ENCODE measurements around the gene YOD1. TPM values are rescaled to one million over a fixed set of nuclear protein-coding genes. Genes with fewer than 3 reads are reported as not detected.

Gene YOD1
- total RNA-seq, 1 experiment from 2014 or later = 11.8 TPM

DNA sequence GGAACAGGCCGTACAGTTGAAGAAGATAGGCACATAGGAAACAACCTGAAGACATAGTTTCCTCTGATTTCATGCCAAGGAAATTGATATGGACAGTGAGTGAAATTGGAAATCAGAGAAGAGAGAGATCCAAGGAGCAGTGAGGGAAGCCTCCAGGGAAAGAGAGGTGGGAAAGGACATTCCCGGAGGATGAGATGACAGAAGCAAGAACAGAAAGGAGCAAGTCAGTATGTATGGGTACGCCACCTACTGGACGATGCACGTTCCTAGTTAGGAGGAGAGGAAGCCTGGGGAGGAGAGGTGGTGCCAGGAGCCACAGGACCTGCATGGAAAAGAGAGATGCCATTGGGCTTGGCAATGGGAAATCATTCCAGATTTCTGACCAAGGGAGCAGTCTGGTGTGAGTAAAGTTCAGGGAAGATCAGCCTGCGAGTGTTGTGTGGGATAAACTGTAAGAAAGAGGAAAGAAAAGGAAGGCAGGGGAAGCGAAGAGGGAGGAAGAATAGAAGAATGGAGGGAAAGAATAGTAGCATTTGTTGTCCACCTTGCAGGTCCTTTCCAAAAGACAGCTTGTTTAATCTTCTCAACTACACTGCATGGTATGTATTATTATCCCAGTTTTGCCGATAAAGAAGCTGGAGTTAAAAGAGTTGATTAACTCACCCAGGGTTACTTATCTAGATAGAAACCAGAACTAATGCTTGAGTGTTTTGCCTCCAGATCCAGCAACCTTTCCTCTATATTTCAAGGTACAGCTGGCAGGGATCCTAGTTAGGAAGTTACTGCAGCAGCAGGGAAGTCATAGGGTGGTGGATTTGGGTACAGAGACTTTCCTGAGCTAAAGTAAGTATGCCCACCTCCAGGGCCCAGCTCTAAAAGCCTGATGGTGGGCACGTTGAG is 45.8 kb downstream of the YOD1 start:
- Histone ChIP-seq H3K27me3 (replicated peaks; ENCODE audit: control insufficient read depth, insufficient read depth, low read length) (no peaks in the 10 kb centered on the region), H3K36me3 (ENCODE audit: control insufficient read depth, insufficient read depth, low read length) (no peaks in the 10 kb centered on the region), H3K4me1 (peaks cover 76% of the 10 kb centered on the region), H3K4me3 (ENCODE audit: low read depth, low read length) (no peak overlapping the region), H3K9me3 (peaks cover 7% of the 10 kb centered on the region; the same call in 1 of the 2 replicates)
- intact Hi-C loops (cut with micrococcal nuclease; ENCODE audit: unreplicated experiment) = no loop called here
- peak; percentile 67 to 81 for DNase-seq
- Mint-ChIP-seq H3K27ac (ENCODE audit: unreplicated experiment) (peak overlapping the region; percentile 97), H3K27me3 (ENCODE audit: insufficient read depth, unreplicated experiment) (no peaks in the 10 kb centered on the region), H3K36me3 (ENCODE audit: insufficient read depth, unreplicated experiment) (peaks cover 5% of the 10 kb centered on the region), H3K4me3 (ENCODE audit: unreplicated experiment) (peak overlapping the region; percentile 40), H3K9me3 (ENCODE audit: unreplicated experiment) (peaks cover 9% of the 10 kb centered on the region), H3K4me1 (ENCODE audit: low read depth, unreplicated experiment) (peaks cover 69% of the 10 kb centered on the region)
- TF ChIP-seq, protein P1, sequence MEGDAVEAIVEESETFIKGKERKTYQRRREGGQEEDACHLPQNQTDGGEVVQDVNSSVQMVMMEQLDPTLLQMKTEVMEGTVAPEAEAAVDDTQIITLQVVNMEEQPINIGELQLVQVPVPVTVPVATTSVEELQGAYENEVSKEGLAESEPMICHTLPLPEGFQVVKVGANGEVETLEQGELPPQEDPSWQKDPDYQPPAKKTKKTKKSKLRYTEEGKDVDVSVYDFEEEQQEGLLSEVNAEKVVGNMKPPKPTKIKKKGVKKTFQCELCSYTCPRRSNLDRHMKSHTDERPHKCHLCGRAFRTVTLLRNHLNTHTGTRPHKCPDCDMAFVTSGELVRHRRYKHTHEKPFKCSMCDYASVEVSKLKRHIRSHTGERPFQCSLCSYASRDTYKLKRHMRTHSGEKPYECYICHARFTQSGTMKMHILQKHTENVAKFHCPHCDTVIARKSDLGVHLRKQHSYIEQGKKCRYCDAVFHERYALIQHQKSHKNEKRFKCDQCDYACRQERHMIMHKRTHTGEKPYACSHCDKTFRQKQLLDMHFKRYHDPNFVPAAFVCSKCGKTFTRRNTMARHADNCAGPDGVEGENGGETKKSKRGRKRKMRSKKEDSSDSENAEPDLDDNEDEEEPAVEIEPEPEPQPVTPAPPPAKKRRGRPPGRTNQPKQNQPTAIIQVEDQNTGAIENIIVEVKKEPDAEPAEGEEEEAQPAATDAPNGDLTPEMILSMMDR (IDR thresholded peaks at IDR 0.05; ENCODE audit: insufficient read depth in 1 of 2, low read depth in 1 of 2, low read length in 1 of 2, severe bottlenecking in 1 of 2, unreplicated experiment in 1 of 2) = peak; percentile 65 to 69
- no TSS peak for BruUV-seq (replicated peaks)
- CTCF ChIA-PET = interaction anchor here (0.8 kb wide), 1 partner anchor 20 kb away, joined by 3 read pairs; no protein-coding TSS in a partner anchor
- POLR2A ChIA-PET = no interaction called here

DNA sequence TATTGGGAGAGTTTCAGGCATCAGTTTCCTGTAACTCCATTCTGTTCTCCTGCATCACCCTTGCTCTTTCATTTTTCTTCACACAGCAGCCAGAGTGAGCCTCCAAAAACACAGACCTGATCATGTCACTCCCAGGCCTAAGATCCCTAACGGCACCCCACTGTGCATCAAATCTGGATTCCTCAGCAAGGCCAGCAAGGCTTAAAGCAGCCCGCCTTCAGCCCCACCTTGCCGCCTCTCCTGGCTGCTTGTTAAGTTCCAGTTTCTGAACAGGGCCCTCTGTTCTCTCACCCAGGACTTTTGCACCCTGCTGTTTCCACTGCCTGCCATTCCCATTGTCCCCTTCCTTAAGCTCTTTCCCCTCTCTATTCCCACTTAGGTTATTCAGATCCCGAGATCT is 47.8 kb downstream of the YOD1 start:
- CTCF ChIA-PET = interaction anchor here (1.5 kb wide), 2 partner anchors 21 to 29 kb away, joined by 3 to 4 read pairs; partner anchors contain the start of gene C1orf116
- no TSS peak for BruUV-seq (replicated peaks)
- peaks cover 5% of the 10 kb centered on the region; the same call in 1 of the 2 replicates for H3K9me3 ChIP-seq
- POLR2A ChIA-PET = interaction anchor here (0.7 kb wide), 1 partner anchor 290 kb away, joined by 3 read pairs; no protein-coding TSS in a partner anchor
- H3K36me3 ChIP-seq (ENCODE audit: control insufficient read depth, insufficient read depth, low read length) = no peaks in the 10 kb centered on the region
- Mint-ChIP-seq H3K27me3 (ENCODE audit: insufficient read depth, unreplicated experiment) (no peaks in the 10 kb centered on the region), H3K9me3 (ENCODE audit: unreplicated experiment) (peaks cover 9% of the 10 kb centered on the region), H3K4me3 (ENCODE audit: unreplicated experiment) (no peak overlapping the region), H3K4me1 (ENCODE audit: low read depth, unreplicated experiment) (peaks cover 63% of the 10 kb centered on the region), H3K36me3 (ENCODE audit: insufficient read depth, unreplicated experiment) (peaks cover 5% of the 10 kb centered on the region), H3K27ac (ENCODE audit: unreplicated experiment) (peak overlapping the region; percentile 81)
- H3K4me1 ChIP-seq = peaks cover 56% of the 10 kb centered on the region
- no peak overlapping the region for H3K4me3 ChIP-seq (ENCODE audit: low read depth, low read length)
- TF ChIP-seq, protein P1 (IDR thresholded peaks at IDR 0.05; ENCODE audit: insufficient read depth in 1 of 2, low read depth in 1 of 2, low read length in 1 of 2, severe bottlenecking in 1 of 2, unreplicated experiment in 1 of 2) = no peak
- no peaks in the 10 kb centered on the region for H3K27me3 ChIP-seq (replicated peaks; ENCODE audit: control insufficient read depth, insufficient read depth, low read length)
- intact Hi-C loops (cut with micrococcal nuclease; ENCODE audit: unreplicated experiment) = no loop called here
- DNase-seq = no peak

DNA sequence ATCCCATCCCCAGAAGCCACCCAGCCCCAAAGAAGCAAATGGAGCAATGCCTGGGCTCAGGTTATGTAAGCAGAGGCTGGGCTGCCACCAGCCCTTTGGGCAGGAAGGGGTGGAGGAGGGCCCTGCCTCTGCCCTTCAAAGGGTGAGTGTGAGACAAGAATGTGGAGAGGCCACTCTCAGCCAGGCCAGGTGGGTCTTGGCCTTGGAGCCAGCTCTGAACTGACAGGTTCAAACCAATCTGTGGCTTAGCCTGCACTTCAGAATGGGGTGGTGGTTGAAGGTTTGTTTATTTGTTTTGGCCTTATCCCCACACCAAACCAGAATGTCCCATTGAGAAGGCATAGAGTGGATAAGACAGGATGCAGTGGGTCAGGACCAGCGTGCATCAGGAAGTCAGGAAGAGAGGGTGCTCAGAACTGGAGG is 48.3 kb downstream of the YOD1 start:
- Histone ChIP-seq H3K4me1 (peaks cover 51% of the 10 kb centered on the region), H3K4me3 (ENCODE audit: low read depth, low read length) (no peak overlapping the region), H3K36me3 (ENCODE audit: control insufficient read depth, insufficient read depth, low read length) (no peaks in the 10 kb centered on the region), H3K27me3 (replicated peaks; ENCODE audit: control insufficient read depth, insufficient read depth, low read length) (no peaks in the 10 kb centered on the region), H3K9me3 (no peaks in the 10 kb centered on the region; the same call in 1 of the 2 replicates)
- H3K27me3 Mint-ChIP-seq (ENCODE audit: insufficient read depth, unreplicated experiment) = no peaks in the 10 kb centered on the region
- no peak overlapping the region for H3K4me3 Mint-ChIP-seq (ENCODE audit: unreplicated experiment)
- peaks cover 61% of the 10 kb centered on the region for H3K4me1 Mint-ChIP-seq (ENCODE audit: low read depth, unreplicated experiment)
- H3K36me3 Mint-ChIP-seq (ENCODE audit: insufficient read depth, unreplicated experiment) = peaks cover 4% of the 10 kb centered on the region
- ChIA-PET CTCF (interaction anchor here (1.5 kb wide), 2 partner anchors 21 to 30 kb away, joined by 3 to 4 read pairs; partner anchors contain the start of gene C1orf116), POLR2A (no interaction called here)
- DNase-seq = peak; percentile 63 to 69
- peaks cover 6% of the 10 kb centered on the region for H3K9me3 Mint-ChIP-seq (ENCODE audit: unreplicated experiment)
- BruUV-seq (replicated peaks) = no TSS peak
- intact Hi-C loops (cut with micrococcal nuclease; ENCODE audit: unreplicated experiment) = no loop called here
- H3K27ac Mint-ChIP-seq (ENCODE audit: unreplicated experiment) = peak overlapping the region; percentile 81
- TF ChIP-seq, protein P1 (IDR thresholded peaks at IDR 0.05; ENCODE audit: insufficient read depth in 1 of 2, low read depth in 1 of 2, low read length in 1 of 2, severe bottlenecking in 1 of 2, unreplicated experiment in 1 of 2) = no peak
